Peyer's patch (tissue), 4 donors: Measurements from ENCODE around the gene COL8A1.

Experiments used
- CTCF ChIP-seq, 6 experiments: fragments of 450-650 bp in 4 of 6; fragments of 200-600 bp in 2 of 6; sonication (generic) in 1 of 6; IDR thresholded peaks; one replicate each; pipeline ENCODE4 v1.5.1; 2017 to 2019; ENCODE audit warnings: antibody characterized with exemption in 6 of 6, mild to moderate bottlenecking in 3 of 6, moderate library complexity in 1 of 6
- POLR2A ChIP-seq, 2 donors: fragments of 450-650 bp; IDR thresholded peaks; one replicate each; pipeline ENCODE4 v1.5.1; 2017; ENCODE audit warnings: antibody characterized with exemption in 2 of 2, mild to moderate bottlenecking in 2 of 2, moderate library complexity in 2 of 2

GRCh38 chr3:99772671-99773070 lies 134.3 kb downstream of the COL8A1 start:
- TF ChIP-seq POLR2A (IDR thresholded peaks at IDR 0.05): no peak
- no peak for TF ChIP-seq CTCF (IDR thresholded peaks at IDR 0.05)
